Measurements from ENCODE around the gene NF1.
"Not testable (repeated sequence)": the region's sequence is repeated elsewhere in the genome, so short reads cannot be mapped to it uniquely, and the experiment has no call there.

The NF1 gene

GRCh38 chr17:31195305-31195704 lies 100.5 kb downstream of the NF1 start:
- no peak for DNase-seq

GRCh38 chr17:31198026-31198425 lies 103.2 kb downstream of the NF1 start:
- no peak for DNase-seq

- DNase-seq, result not testable (repeated sequence)
These were observed 103.9 kb downstream of the NF1 start for GRCh38 chr17:31198666-31199065.

- no peak for DNase-seq
These were observed 105.5 kb downstream of the NF1 start for GRCh38 chr17:31200287-31200686.

- no peak for DNase-seq
These were observed 108.2 kb downstream of the NF1 start for GRCh38 chr17:31202968-31203367.

GRCh38 chr17:31211352-31212012 lies 116.7 kb downstream of the NF1 start:
- DNase-seq, result no peak

GRCh38 chr17:31216031-31216751 lies 121.4 kb downstream of the NF1 start:
- peak; percentile 31 for DNase-seq

- no peak for DNase-seq
These were observed 129.6 kb downstream of the NF1 start for GRCh38 chr17:31224366-31224765.

- DNase-seq, result peak; percentile 10
These were observed 131.1 kb downstream of the NF1 start for GRCh38 chr17:31225831-31226230.

- DNase-seq, result peak; percentile 22
These were observed 131.6 kb downstream of the NF1 start for GRCh38 chr17:31226373-31226772.

- DNase-seq, result no peak
These were observed 132.2 kb downstream of the NF1 start for GRCh38 chr17:31226950-31227349.

- DNase-seq, result no peak
These were observed 137.1 kb downstream of the NF1 start for GRCh38 chr17:31231852-31232251.

GRCh38 chr17:31235110-31235509 lies 140.3 kb downstream of the NF1 start:
- DNase-seq, result no peak

- no peak for DNase-seq
These were observed 141.4 kb downstream of the NF1 start for GRCh38 chr17:31236137-31236536.

- no peak for DNase-seq
These were observed 141.9 kb downstream of the NF1 start for GRCh38 chr17:31236712-31237111.

GRCh38 chr17:31241116-31241515 lies 146.3 kb downstream of the NF1 start:
- DNase-seq, result no peak

- no peak for DNase-seq
These were observed 154.4 kb downstream of the NF1 start for GRCh38 chr17:31248986-31249834.

- no peak for DNase-seq
These were observed 155.0 kb downstream of the NF1 start for GRCh38 chr17:31249835-31250141.

- DNase-seq, result no peak
These were observed 155.5 kb downstream of the NF1 start for GRCh38 chr17:31250229-31250628.

GRCh38 chr17:31251105-31251969 lies 156.6 kb downstream of the NF1 start:
- no peak for DNase-seq

GRCh38 chr17:31251970-31252328 lies 157.2 kb downstream of the NF1 start:
- DNase-seq, result no peak

- no peak for DNase-seq
These were observed 158.0 kb downstream of the NF1 start for GRCh38 chr17:31252741-31253140.

- DNase-seq, result no peak
These were observed 159.9 kb downstream of the NF1 start for GRCh38 chr17:31254654-31255053.

Measured in KG1 (cell line).